K562 (cell line): ENCODE data around the gene LGALS7. TPM values are rescaled to one million over a fixed set of nuclear protein-coding genes. Genes with fewer than 3 reads are reported as not detected.

ENCODE experiments used
- BCOR ChIP-seq: fragments of 450-650 bp; IDR thresholded peaks from 2 replicates; pipeline ENCODE4 v1.6.1; 2016
- CHD7 ChIP-seq: fragments of 200-600 bp; sonication (generic); IDR thresholded peaks from one replicate; pipeline ENCODE4 v1.6.1; 2012; ENCODE audit warnings: mild to moderate bottlenecking, low read depth, low read length, inconsistent platforms
- CSDE1 ChIP-seq, 2 experiments: fragments of 450-650 bp; IDR thresholded peaks; 2 replicates each; pipeline ENCODE4 v1.6.1; 2016; ENCODE audit warnings: mild to moderate bottlenecking in 1 of 2
- ELF2 ChIP-seq: fragments of 250-450 bp; sonication (Bioruptor Pico); IDR thresholded peaks from 2 replicates; pipeline ENCODE4 v1.5.0; 2021; ENCODE audit warnings: mild to moderate bottlenecking
- FIP1L1 ChIP-seq: fragments of 200-400 bp; formaldehyde crosslinking; IDR thresholded peaks from 2 replicates; pipeline ENCODE4 v1.6.1; 2018; ENCODE audit warnings: mild to moderate bottlenecking, low read depth, low read length; ENCODE audit not compliant: poor library complexity, severe bottlenecking
- FOXJ3 ChIP-seq: sonication (generic); formaldehyde crosslinking; IDR thresholded peaks from 2 replicates; pipeline ENCODE4 v1.4.0; 2020; ENCODE audit warnings: mild to moderate bottlenecking, missing genetic modification reagents
- NCOR1 ChIP-seq: fragments of 450-650 bp; IDR thresholded peaks from 2 replicates; pipeline ENCODE4 v1.6.1; 2016; ENCODE audit warnings: mild to moderate bottlenecking, moderate library complexity
- NELFE ChIP-seq: IDR thresholded peaks from 2 replicates; pipeline ENCODE4 v1.6.1; 2011; ENCODE audit warnings: mild to moderate bottlenecking; ENCODE audit not compliant: insufficient read depth, insufficient read length
- NFYB ChIP-seq: IDR thresholded peaks from 2 replicates; pipeline ENCODE4 v1.6.1; 2011; ENCODE audit warnings: mild to moderate bottlenecking, moderate library complexity; ENCODE audit not compliant: insufficient read length; ENCODE audit errors: extremely low read depth
- POLR2B ChIP-seq: fragments of 450-650 bp; IDR thresholded peaks from 2 replicates; pipeline ENCODE4 v1.6.1; 2018; ENCODE audit warnings: low read depth; ENCODE audit not compliant: partially characterized antibody
- RBM17 ChIP-seq: fragments of 200-400 bp; formaldehyde crosslinking; IDR thresholded peaks from 2 replicates; pipeline ENCODE4 v1.6.1; 2017; ENCODE audit warnings: low read depth, mild to moderate bottlenecking, low read length, borderline replicate concordance
- TAF15 ChIP-seq: fragments of 200-400 bp; formaldehyde crosslinking; IDR thresholded peaks from 2 replicates; pipeline ENCODE4 v1.6.1; 2017; ENCODE audit warnings: mild to moderate bottlenecking, low read depth, low read length, moderate library complexity
- XRCC4 ChIP-seq: IDR thresholded peaks from one replicate; pipeline ENCODE4 v1.6.1; 2011; ENCODE audit not compliant: insufficient read depth, insufficient read length; ENCODE audit errors: extremely low read depth
- ZNF134 ChIP-seq: fragments of 250-450 bp; sonication (Bioruptor Pico); conservative IDR thresholded peaks from 2 replicates; pipeline ENCODE4 v1.4.0; 2020
- ZNF239 ChIP-seq: fragments of 250-450 bp; sonication (Bioruptor Pico); IDR thresholded peaks from 2 replicates; pipeline ENCODE4 v1.4.0; 2020; ENCODE audit warnings: mild to moderate bottlenecking
- ZNF3 ChIP-seq: fragments of 250-450 bp; sonication (Bioruptor Pico); IDR thresholded peaks from 2 replicates; pipeline ENCODE4 v1.5.0; 2021; ENCODE audit warnings: mild to moderate bottlenecking, moderate library complexity
- polyA plus RNA-seq, 8 experiments: library from polyadenylated mRNA; depleted of rRNA in 4 of 8; stranded (reverse) in 5 of 8; unstranded in 3 of 8; fragments of >200 nt; fragmentation: Nextera tagmentation in 2 of 8; fragmentation: Illumina TruSeq in 1 of 8; extraction: Ambion mirVana in 2 of 8; extraction: Trizol in 1 of 8; gene quantifications; 2 replicates each; pipeline versions ENCODE4 v1.2.1 to v1.2.3, GENCODE V29; 2011 to 2014; ENCODE audit warnings: inconsistent platforms in 1 of 8, missing spikeins in 1 of 8
- total RNA-seq, 7 experiments: library from RNA; depleted of rRNA in 6 of 7; stranded (reverse); fragments of >200 nt in 6 of 7; fragmentation: Illumina TruSeq in 2 of 7; extraction: Trizol in 2 of 7; gene quantifications; 2 replicates each; pipeline versions ENCODE4 v1.2.1 to v1.2.3, GENCODE V29; 2011 to 2021; ENCODE audit warnings: low replicate concordance in 1 of 7
- TF ChIP-seq, protein P1 (sequence below): fragments of 450-650 bp; formaldehyde crosslinking; IDR thresholded peaks from 2 replicates; pipeline ENCODE4 v1.4.0; 2020; ENCODE audit warnings: mild to moderate bottlenecking

Gene LGALS7
- total and polyA plus RNA-seq, 9 of the 15 experiments (the other 6 are each of a cell fraction or from before 2014, with no cell fraction given): not detected

GRCh38 chr19:38727868-38728660 is 45.3 kb downstream of the LGALS7 start (continued):
- TF ChIP-seq NFYB: no peak
- no peak for TF ChIP-seq FIP1L1
- no peak for TF ChIP-seq ZNF3 (CRISPR knock-in tag)
- peak; percentile 93 for TF ChIP-seq BCOR
- no peak for TF ChIP-seq CSDE1 (IDR thresholded peaks at IDR 0.05)
- TF ChIP-seq NCOR1: peak; percentile 67
- TF ChIP-seq FOXJ3: no peak
- TF ChIP-seq ELF2 (CRISPR knock-in tag): no peak
- TF ChIP-seq, protein P1, sequence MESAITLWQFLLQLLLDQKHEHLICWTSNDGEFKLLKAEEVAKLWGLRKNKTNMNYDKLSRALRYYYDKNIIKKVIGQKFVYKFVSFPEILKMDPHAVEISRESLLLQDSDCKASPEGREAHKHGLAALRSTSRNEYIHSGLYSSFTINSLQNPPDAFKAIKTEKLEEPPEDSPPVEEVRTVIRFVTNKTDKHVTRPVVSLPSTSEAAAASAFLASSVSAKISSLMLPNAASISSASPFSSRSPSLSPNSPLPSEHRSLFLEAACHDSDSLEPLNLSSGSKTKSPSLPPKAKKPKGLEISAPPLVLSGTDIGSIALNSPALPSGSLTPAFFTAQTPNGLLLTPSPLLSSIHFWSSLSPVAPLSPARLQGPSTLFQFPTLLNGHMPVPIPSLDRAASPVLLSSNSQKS (CRISPR knock-in tag): no peak
- no peak for TF ChIP-seq TAF15
- TF ChIP-seq NELFE: no peak
- no peak for TF ChIP-seq XRCC4
- no peak for TF ChIP-seq POLR2B
- TF ChIP-seq ZNF239 (CRISPR knock-in tag): no peak
- TF ChIP-seq RBM17: no peak
- no peak for TF ChIP-seq CHD7
- TF ChIP-seq ZNF134 (CRISPR knock-in tag): no peak
